GM20000 (cell line): Measurements from ENCODE around the gene WASL.

Source experiments
- DNase-seq: peaks from one replicate; pipeline ENCODE4 v3.0.0; 2012; ENCODE audit warnings: low spot score
- TF ChIP-seq, protein P1 (sequence below): IDR thresholded peaks from 2 replicates; pipeline ENCODE4 v1.5.1; 2012; ENCODE audit warnings: mild to moderate bottlenecking, control low read depth; ENCODE audit errors: extremely low read depth, missing control alignments

WASL gene

DNA sequence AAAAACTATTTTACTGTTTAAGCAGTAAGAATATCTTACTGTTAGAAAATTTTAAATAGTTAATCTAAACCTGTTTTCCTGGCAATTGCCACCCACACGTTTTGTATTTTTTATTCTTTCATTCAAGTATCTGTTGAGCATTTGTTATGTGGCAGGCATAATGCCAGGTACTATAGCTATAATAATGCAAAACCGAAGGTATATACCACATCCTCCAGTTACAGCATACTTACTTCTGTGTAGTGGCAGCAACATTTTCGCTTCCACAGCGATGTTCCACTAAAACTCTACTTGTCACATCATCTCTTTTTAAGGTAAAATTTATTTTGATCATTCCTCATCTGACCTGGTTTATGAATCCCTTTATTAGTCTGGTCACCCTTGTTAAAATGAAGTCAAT lies 30.0 kb downstream of the WASL start:
- no peak for DNase-seq
- TF ChIP-seq, protein P1, sequence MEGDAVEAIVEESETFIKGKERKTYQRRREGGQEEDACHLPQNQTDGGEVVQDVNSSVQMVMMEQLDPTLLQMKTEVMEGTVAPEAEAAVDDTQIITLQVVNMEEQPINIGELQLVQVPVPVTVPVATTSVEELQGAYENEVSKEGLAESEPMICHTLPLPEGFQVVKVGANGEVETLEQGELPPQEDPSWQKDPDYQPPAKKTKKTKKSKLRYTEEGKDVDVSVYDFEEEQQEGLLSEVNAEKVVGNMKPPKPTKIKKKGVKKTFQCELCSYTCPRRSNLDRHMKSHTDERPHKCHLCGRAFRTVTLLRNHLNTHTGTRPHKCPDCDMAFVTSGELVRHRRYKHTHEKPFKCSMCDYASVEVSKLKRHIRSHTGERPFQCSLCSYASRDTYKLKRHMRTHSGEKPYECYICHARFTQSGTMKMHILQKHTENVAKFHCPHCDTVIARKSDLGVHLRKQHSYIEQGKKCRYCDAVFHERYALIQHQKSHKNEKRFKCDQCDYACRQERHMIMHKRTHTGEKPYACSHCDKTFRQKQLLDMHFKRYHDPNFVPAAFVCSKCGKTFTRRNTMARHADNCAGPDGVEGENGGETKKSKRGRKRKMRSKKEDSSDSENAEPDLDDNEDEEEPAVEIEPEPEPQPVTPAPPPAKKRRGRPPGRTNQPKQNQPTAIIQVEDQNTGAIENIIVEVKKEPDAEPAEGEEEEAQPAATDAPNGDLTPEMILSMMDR: no peak

DNA sequence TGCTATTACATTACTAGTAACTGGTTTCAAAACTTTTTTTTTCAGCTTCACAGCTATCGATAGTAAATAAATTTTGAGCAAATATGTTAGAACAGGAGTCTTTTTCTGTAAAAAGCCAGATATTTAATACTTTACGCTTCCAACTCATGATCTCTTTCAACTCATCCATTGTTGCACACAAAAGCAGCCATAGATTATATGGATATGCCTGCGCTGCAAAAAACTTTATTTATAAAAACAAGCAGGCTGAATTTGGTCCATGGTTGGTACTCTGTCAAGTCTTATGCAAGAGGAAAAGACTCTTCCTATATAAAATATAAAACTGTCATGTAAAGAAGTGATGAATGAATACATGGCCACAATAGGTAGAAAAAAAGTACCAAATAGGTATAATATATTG lies 31.1 kb downstream of the WASL start:
- no peak for DNase-seq
- TF ChIP-seq, protein P1: no peak

DNA sequence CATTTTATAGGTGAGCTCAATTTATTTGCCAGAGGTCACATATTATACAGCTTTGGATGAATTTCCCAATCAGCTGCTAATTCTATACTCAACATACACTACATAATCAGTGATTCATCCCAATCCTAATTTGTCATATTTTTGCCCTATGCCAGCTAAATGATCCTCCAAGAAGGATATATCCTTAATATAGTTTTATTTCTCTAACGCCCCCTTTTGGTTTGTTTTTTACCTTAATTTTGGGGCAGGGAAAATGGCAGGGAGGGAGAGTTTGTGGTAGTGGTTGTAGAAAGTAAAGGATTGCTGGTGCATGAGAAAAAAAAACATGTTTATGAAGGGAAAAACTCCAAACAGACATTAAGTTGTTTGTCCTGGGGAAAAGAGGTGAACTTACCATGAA lies 31.9 kb downstream of the WASL start:
- no peak for DNase-seq
- TF ChIP-seq, protein P1: no peak

DNA sequence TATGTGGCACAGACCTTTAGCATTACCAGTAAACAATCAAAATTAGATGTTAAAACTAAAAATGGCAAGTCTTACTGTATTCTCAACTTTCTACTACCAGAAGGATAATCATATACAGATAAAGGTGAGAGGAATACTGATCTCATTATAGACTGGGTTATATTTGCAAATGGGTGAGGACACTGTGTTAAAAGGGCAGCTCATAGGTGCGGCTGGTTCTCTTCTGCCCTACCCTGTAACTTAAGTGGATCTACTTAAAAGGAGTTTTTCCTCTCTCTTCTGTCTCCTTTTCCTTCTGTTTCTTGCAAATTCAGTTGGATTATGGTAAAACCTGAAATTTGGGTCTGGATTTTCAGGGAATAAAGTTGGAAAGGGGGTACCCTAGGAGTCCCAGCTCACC lies 33.0 kb downstream of the WASL start:
- TF ChIP-seq, protein P1: no peak
- no peak for DNase-seq

DNA sequence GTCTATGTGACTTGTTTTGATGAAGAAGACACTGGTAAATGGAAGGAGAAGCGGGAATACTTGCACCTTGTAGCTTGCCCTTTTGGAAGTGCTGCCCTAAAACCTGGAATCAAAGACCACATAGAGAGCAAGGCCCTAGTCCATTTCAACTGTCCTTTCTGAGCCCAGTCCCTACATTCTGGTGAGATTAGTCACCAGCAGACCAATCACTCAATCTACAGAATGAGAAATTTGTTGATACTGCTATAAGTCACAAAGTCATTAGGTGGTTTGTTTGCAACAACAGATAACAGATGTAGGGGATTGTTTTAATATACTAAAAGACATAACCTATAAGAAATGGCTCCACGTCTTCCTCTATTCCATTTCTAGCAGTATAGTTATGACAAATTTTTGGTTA lies 33.6 kb downstream of the WASL start:
- DNase-seq: no peak
- TF ChIP-seq, protein P1: no peak

DNA sequence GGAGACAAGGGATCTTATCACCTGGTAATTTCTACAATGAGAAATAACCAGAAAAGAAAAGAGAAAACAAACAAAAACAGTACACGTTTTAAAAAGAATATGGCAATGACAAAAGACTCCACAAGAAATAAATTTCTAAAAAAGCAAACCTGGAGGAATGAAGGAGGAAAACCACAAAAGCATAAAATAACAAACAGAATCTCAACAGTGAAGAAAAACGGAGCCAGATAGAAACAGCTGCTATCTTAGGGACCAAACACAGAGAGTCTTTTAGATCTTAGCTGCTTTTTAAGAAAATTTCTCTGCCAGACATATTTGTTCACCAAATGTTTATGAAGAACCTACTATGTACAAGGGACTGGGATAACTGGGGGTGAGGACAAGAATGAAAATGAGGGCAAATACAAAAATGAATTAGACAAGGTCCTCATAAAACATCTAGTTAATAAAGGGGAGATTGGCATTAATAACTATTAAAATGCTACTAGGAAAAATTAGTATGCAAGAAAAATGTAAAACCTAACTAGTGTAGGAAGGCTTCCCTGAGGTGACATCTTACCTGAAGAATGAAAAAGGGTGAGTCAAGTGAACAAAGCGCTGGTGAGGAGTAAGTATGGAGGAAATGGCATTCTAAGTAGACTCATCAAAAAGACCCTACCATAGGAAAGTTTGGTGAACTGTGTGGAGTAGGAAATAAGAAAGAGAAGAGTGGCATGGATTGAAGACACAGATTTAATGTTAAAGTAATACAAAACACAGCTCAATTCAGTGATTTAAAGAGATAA lies 34.3 kb downstream of the WASL start:
- TF ChIP-seq, protein P1: no peak
- DNase-seq: no peak

DNA sequence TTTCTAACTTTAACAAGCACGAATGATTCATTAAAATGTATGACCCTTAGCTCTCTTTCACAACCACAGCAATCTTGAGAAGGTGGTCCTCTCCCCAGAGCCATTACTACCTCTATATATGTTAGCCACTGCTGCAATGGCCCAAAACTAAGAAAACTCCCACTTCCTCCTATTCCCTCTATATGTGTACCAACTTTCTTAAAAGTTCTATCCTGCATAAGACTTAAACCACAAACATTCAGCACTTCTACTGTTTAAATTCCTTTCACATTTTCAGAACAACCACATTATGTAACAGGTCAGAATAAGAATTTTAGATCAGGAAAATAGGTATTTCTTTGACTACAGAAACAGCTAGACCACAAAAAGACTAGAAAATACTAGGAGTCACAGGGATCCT lies 36.2 kb downstream of the WASL start:
- no peak for DNase-seq
- TF ChIP-seq, protein P1: no peak
